ENCODE data around the gene BCORL1.

Gene BCORL1, protein sequence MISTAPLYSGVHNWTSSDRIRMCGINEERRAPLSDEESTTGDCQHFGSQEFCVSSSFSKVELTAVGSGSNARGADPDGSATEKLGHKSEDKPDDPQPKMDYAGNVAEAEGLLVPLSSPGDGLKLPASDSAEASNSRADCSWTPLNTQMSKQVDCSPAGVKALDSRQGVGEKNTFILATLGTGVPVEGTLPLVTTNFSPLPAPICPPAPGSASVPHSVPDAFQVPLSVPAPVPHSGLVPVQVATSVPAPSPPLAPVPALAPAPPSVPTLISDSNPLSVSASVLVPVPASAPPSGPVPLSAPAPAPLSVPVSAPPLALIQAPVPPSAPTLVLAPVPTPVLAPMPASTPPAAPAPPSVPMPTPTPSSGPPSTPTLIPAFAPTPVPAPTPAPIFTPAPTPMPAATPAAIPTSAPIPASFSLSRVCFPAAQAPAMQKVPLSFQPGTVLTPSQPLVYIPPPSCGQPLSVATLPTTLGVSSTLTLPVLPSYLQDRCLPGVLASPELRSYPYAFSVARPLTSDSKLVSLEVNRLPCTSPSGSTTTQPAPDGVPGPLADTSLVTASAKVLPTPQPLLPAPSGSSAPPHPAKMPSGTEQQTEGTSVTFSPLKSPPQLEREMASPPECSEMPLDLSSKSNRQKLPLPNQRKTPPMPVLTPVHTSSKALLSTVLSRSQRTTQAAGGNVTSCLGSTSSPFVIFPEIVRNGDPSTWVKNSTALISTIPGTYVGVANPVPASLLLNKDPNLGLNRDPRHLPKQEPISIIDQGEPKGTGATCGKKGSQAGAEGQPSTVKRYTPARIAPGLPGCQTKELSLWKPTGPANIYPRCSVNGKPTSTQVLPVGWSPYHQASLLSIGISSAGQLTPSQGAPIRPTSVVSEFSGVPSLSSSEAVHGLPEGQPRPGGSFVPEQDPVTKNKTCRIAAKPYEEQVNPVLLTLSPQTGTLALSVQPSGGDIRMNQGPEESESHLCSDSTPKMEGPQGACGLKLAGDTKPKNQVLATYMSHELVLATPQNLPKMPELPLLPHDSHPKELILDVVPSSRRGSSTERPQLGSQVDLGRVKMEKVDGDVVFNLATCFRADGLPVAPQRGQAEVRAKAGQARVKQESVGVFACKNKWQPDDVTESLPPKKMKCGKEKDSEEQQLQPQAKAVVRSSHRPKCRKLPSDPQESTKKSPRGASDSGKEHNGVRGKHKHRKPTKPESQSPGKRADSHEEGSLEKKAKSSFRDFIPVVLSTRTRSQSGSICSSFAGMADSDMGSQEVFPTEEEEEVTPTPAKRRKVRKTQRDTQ (N-terminal part only)

GRCh38 chrX:129982300-129983251, at the start of gene BCORL1:
BCORL1 (plus strand) TSS chrX:129982635; CDS start chrX:130005232, 22,597 bp downstream.
- Histone ChIP-seq H3K27ac (ENCODE audit: low read length) (no peak within 1 kb of the TSS; the same call in 1 of the 2 replicates), H3K36me3 (replicated peaks; ENCODE audit: insufficient read depth, low read length) (no peaks in the 10 kb centered on the region), H2AFZ (ENCODE audit: low read length) (peak within 1 kb of the TSS; percentile 45), H3K4me1 (ENCODE audit: low read length) (no peaks in the 10 kb centered on the region), H3K9me2 (replicated peaks; ENCODE audit: insufficient read depth, low read length) (no peaks in the 10 kb centered on the region), H3K4me3 (ENCODE audit: low read length) (peak within 1 kb of the TSS; percentile 60), H3K79me2 (ENCODE audit: low read length) (no peaks in the 10 kb centered on the region), H3K27me3 (replicated peaks; ENCODE audit: insufficient read depth, low read length) (no peaks in the 10 kb centered on the region), H3F3A (ENCODE audit: insufficient read depth, low read length) (no peaks in the 10 kb centered on the region), H3K4me2 (ENCODE audit: low read depth, low read length) (peak within 1 kb of the TSS; percentile 85), H3K9me3 (replicated peaks; ENCODE audit: insufficient read depth, low read length) (no peaks in the 10 kb centered on the region), H4K20me1 (ENCODE audit: insufficient read depth, low read length) (no peaks in the 10 kb centered on the region), H3K9ac (ENCODE audit: low read length) (no peak within 1 kb of the TSS; the same call in 1 of the 2 replicates)
- TF ChIP-seq EZH2phosphoT487 (IDR thresholded peaks at IDR 0.05; ENCODE audit: low read length) (no peak), CTCF (IDR thresholded peaks at IDR 0.05; ENCODE audit: low read length) (no peak), EZH2 (optimal IDR thresholded peaks at IDR 0.05; ENCODE audit: low read depth, low read length) (no peak)
- DNase-seq: peak; percentile 87

DNA sequence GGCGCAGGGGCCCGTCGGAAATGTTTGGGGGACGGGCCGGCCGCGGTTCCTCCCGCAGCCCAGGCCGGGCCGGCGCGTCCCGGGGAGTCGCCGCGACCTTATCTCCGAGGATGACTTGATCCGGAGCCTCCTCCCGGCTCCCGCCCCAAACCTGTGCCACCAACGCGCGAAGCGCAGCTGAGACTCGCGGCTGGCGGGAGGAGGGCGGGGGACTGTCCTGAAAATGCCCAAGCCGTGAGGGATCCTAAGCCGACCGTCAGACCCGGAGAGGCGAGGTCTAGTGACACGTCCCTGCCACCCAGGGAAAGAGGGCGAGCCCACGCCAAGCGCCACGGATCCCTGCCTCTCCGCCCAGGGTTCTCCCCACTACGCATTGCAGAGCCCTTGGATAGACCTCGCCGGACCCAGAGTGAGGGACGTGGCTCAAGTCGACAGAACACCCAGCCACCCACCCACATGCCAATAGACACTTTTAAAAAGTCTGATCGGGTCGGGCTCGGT, 49.6 kb upstream of the BCORL1 start:
- H3K27me3 ChIP-seq (replicated peaks; ENCODE audit: insufficient read depth, low read length): no peaks in the 10 kb centered on the region

More for the DNA sequence above, 49.6 kb upstream of the BCORL1 start:
- Histone ChIP-seq H3K4me3 (ENCODE audit: low read length) (peak overlapping the region; percentile 36; the same call in 1 of the 2 replicates), H3K9me3 (replicated peaks; ENCODE audit: insufficient read depth, low read length) (no peaks in the 10 kb centered on the region), H3K79me2 (ENCODE audit: low read length) (no peaks in the 10 kb centered on the region), H3K4me2 (ENCODE audit: low read depth, low read length) (peak overlapping the region; percentile 68; the same call in 1 of the 2 replicates), H2AFZ (ENCODE audit: low read length) (no peak overlapping the region), H3K9ac (ENCODE audit: low read length) (no peak overlapping the region), H3K9me2 (replicated peaks; ENCODE audit: insufficient read depth, low read length) (no peaks in the 10 kb centered on the region), H3K36me3 (replicated peaks; ENCODE audit: insufficient read depth, low read length) (no peaks in the 10 kb centered on the region), H3F3A (ENCODE audit: insufficient read depth, low read length) (peaks cover 19% of the 10 kb centered on the region), H4K20me1 (ENCODE audit: insufficient read depth, low read length) (no peaks in the 10 kb centered on the region), H3K4me1 (ENCODE audit: low read length) (no peaks in the 10 kb centered on the region), H3K27ac (ENCODE audit: low read length) (no peak overlapping the region)
- DNase-seq: no peak
- TF ChIP-seq EZH2 (optimal IDR thresholded peaks at IDR 0.05; ENCODE audit: low read depth, low read length) (no peak), CTCF (IDR thresholded peaks at IDR 0.05; ENCODE audit: low read length) (no peak), EZH2phosphoT487 (IDR thresholded peaks at IDR 0.05; ENCODE audit: low read length) (no peak)

Data from MM.1S (cell line).